GM21786 (cell line): Measurements from ENCODE around the gene WDR6.
"Not testable (repeated sequence)": the region's sequence is repeated elsewhere in the genome, so short reads cannot be mapped to it uniquely, and the experiment has no call there.

Experiments used
- ATAC-seq: cut with Tn5 transposase; IDR thresholded peaks from one replicate; pipeline ENCODE4 v1.9.1; 2021; ENCODE audit not compliant: unreplicated experiment

Gene WDR6

GRCh38 chr3:48990636-48991469 lies 16.3 kb upstream of the WDR6 start:
- no peak for ATAC-seq

- no peak for ATAC-seq
Measured at GRCh38 chr3:48991851-48992545, 15.2 kb upstream of the WDR6 start.

GRCh38 chr3:48993834-48994233 lies 13.4 kb upstream of the WDR6 start:
- ATAC-seq, result no peak

GRCh38 chr3:48996640-48997039 lies 10.6 kb upstream of the WDR6 start:
- no peak for ATAC-seq

- ATAC-seq, result no peak
Measured at GRCh38 chr3:48997102-48997635, 10.0 kb upstream of the WDR6 start.

GRCh38 chr3:48997714-48998637 lies 9.2 kb upstream of the WDR6 start:
- ATAC-seq, result no peak

GRCh38 chr3:48999085-48999858 lies 7.9 kb upstream of the WDR6 start:
- ATAC-seq, result no peak

- no peak for ATAC-seq
Measured at GRCh38 chr3:49001155-49001554, 6.0 kb upstream of the WDR6 start.

- no peak for ATAC-seq
Measured at GRCh38 chr3:49004352-49005302, 2.6 kb upstream of the WDR6 start.

GRCh38 chr3:49005303-49005680 lies 1.9 kb upstream of the WDR6 start:
- no peak for ATAC-seq

- ATAC-seq, result no peak
Measured at GRCh38 chr3:49005998-49006397, 1.2 kb upstream of the WDR6 start.

GRCh38 chr3:49006408-49007067 lies 653 bp upstream of the WDR6 start:
- no peak for ATAC-seq

GRCh38 chr3:49007771-49008528 lies 759 bp downstream of the WDR6 start:
- peak; percentile 34 for ATAC-seq

GRCh38 chr3:49008627-49009026 lies 1.4 kb downstream of the WDR6 start:
- ATAC-seq, result not testable (repeated sequence)

- ATAC-seq, result no peak
Measured at GRCh38 chr3:49009396-49009795, 2.2 kb downstream of the WDR6 start.

- no peak for ATAC-seq
Measured at GRCh38 chr3:49012441-49013017, 5.3 kb downstream of the WDR6 start.

GRCh38 chr3:49013113-49013737 lies 6.0 kb downstream of the WDR6 start:
- no peak for ATAC-seq
